Activated T-cell treated with anti-CD3 and anti-CD28 coated beads, Interleukin-2, amount 50 U/mL, for 24 hours (primary cell): ENCODE measurements around the gene UBE2S.
"Not testable (repeated sequence)": the region's sequence is repeated elsewhere in the genome, so short reads cannot be mapped to it uniquely, and the experiment has no call there.

ENCODE experiments used
- DNase-seq: peaks from one replicate; pipeline ENCODE4 v3.0.0-alpha.2; 2020
- H3K27ac Mint-ChIP-seq: 2 replicates; pipeline ENCODE4 v1.8.0; 2020; ENCODE audit warnings: mild to moderate bottlenecking, mixed read lengths
- H3K27me3 Mint-ChIP-seq: 2 replicates; pipeline ENCODE4 v1.8.0; 2020; ENCODE audit warnings: mixed read lengths
- H3K36me3 Mint-ChIP-seq: 2 replicates; pipeline ENCODE4 v1.8.0; 2020; ENCODE audit warnings: low read depth, mixed read lengths
- H3K4me1 Mint-ChIP-seq: 2 replicates; pipeline ENCODE4 v1.8.0; 2020; ENCODE audit warnings: low read depth, mixed read lengths
- H3K4me3 Mint-ChIP-seq: 2 replicates; pipeline ENCODE4 v1.8.0; 2020; ENCODE audit warnings: mild to moderate bottlenecking, moderate library complexity, mixed read lengths
- H3K9me3 Mint-ChIP-seq: 2 replicates; pipeline ENCODE4 v1.8.0; 2020; ENCODE audit warnings: mixed read lengths

Gene UBE2S

GRCh38 chr19:55407550-55407799 is at the start of gene UBE2S:
Gene UBE2S, minus strand, starts transcription at chr19:55407788. Its CDS starts 199 bp downstream, at chr19:55407589.
- Mint-ChIP-seq H3K4me1 (peaks cover 40% of the 10 kb centered on the region), H3K27ac (peak within 1 kb of the TSS; percentile 99)
- not testable (repeated sequence) for DNase-seq

GRCh38 chr19:55456347-55456746 is 48.8 kb upstream of the UBE2S start:
- Mint-ChIP-seq H3K4me3 (no peak overlapping the region), H3K27ac (no peak overlapping the region), H3K4me1 (peaks cover 22% of the 10 kb centered on the region), H3K27me3 (peaks cover 20% of the 10 kb centered on the region), H3K36me3 (peaks cover 25% of the 10 kb centered on the region), H3K9me3 (no peaks in the 10 kb centered on the region)
- no peak for DNase-seq

More at GRCh38 chr19:55407550-55407799, at the start of gene UBE2S:
- not testable (repeated sequence) for H3K27me3 Mint-ChIP-seq
- Mint-ChIP-seq H3K4me3 (peak within 1 kb of the TSS; percentile 92), H3K36me3 (peaks cover 55% of the 10 kb centered on the region), H3K9me3 (peaks cover 10% of the 10 kb centered on the region)

GRCh38 chr19:55455576-55456235 is 48.1 kb upstream of the UBE2S start:
- DNase-seq: no peak
- no peaks in the 10 kb centered on the region for H3K9me3 Mint-ChIP-seq
- H3K27me3 Mint-ChIP-seq: peaks cover 24% of the 10 kb centered on the region
- no peak overlapping the region for H3K27ac Mint-ChIP-seq
- H3K36me3 Mint-ChIP-seq: peaks cover 25% of the 10 kb centered on the region
- peaks cover 18% of the 10 kb centered on the region for H3K4me1 Mint-ChIP-seq
- no peak overlapping the region for H3K4me3 Mint-ChIP-seq

GRCh38 chr19:55454787-55455243 is 47.2 kb upstream of the UBE2S start:
- peaks cover 27% of the 10 kb centered on the region for H3K27me3 Mint-ChIP-seq
- H3K36me3 Mint-ChIP-seq: peaks cover 25% of the 10 kb centered on the region
- H3K4me3 Mint-ChIP-seq: no peak overlapping the region
- DNase-seq: peak; percentile 61
- H3K27ac Mint-ChIP-seq: no peak overlapping the region
- no peaks in the 10 kb centered on the region for H3K9me3 Mint-ChIP-seq
- peaks cover 10% of the 10 kb centered on the region for H3K4me1 Mint-ChIP-seq

- Mint-ChIP-seq H3K36me3 (peaks cover 25% of the 10 kb centered on the region), H3K27ac (no peak overlapping the region), H3K4me3 (no peak overlapping the region), H3K4me1 (peaks cover 10% of the 10 kb centered on the region), H3K9me3 (no peaks in the 10 kb centered on the region), H3K27me3 (peaks cover 27% of the 10 kb centered on the region)
- no peak for DNase-seq
Observed at GRCh38 chr19:55453511-55454260, 46.1 kb upstream of the UBE2S start.

- Mint-ChIP-seq H3K27me3 (peaks cover 27% of the 10 kb centered on the region), H3K27ac (no peak overlapping the region), H3K4me3 (peak overlapping the region; percentile 20), H3K4me1 (peaks cover 10% of the 10 kb centered on the region), H3K36me3 (peaks cover 25% of the 10 kb centered on the region), H3K9me3 (no peaks in the 10 kb centered on the region)
- peak; percentile 58 for DNase-seq
Observed at GRCh38 chr19:55452749-55453346, 45.3 kb upstream of the UBE2S start.

GRCh38 chr19:55451965-55452748 is 44.6 kb upstream of the UBE2S start:
- H3K27ac Mint-ChIP-seq: no peak overlapping the region
- DNase-seq: no peak

GRCh38 chr19:55451163-55451964 is 43.8 kb upstream of the UBE2S start:
- no peak overlapping the region for H3K27ac Mint-ChIP-seq
- no peaks in the 10 kb centered on the region for H3K9me3 Mint-ChIP-seq
- peak overlapping the region; percentile 57 for H3K4me3 Mint-ChIP-seq
- peaks cover 28% of the 10 kb centered on the region for H3K27me3 Mint-ChIP-seq
- no peak for DNase-seq
- peaks cover 23% of the 10 kb centered on the region for H3K36me3 Mint-ChIP-seq
- peaks cover 10% of the 10 kb centered on the region for H3K4me1 Mint-ChIP-seq

More at GRCh38 chr19:55451965-55452748, 44.6 kb upstream of the UBE2S start:
- Mint-ChIP-seq H3K27me3 (peaks cover 27% of the 10 kb centered on the region), H3K36me3 (peaks cover 25% of the 10 kb centered on the region), H3K4me3 (peak overlapping the region; percentile 3), H3K4me1 (peaks cover 10% of the 10 kb centered on the region), H3K9me3 (no peaks in the 10 kb centered on the region)

- Mint-ChIP-seq H3K36me3 (peaks cover 10% of the 10 kb centered on the region), H3K27ac (no peak overlapping the region), H3K4me3 (no peak overlapping the region), H3K27me3 (peaks cover 45% of the 10 kb centered on the region), H3K9me3 (no peaks in the 10 kb centered on the region), H3K4me1 (peaks cover 10% of the 10 kb centered on the region)
- DNase-seq: no peak
Observed at GRCh38 chr19:55449469-55449868, 41.9 kb upstream of the UBE2S start.

- peaks cover 48% of the 10 kb centered on the region for H3K27me3 Mint-ChIP-seq
- H3K27ac Mint-ChIP-seq, H3K9me3 Mint-ChIP-seq, DNase-seq, H3K4me3 Mint-ChIP-seq, H3K36me3 Mint-ChIP-seq, H3K4me1 Mint-ChIP-seq: not testable (repeated sequence)
Observed at GRCh38 chr19:55448175-55448490, 40.5 kb upstream of the UBE2S start.

GRCh38 chr19:55447421-55448174 is 40.0 kb upstream of the UBE2S start:
- H3K4me3 Mint-ChIP-seq: no peak overlapping the region
- H3K27ac Mint-ChIP-seq: no peak overlapping the region
- H3K36me3 Mint-ChIP-seq: no peaks in the 10 kb centered on the region
- no peak for DNase-seq
- H3K9me3 Mint-ChIP-seq: no peaks in the 10 kb centered on the region
- H3K27me3 Mint-ChIP-seq: peaks cover 51% of the 10 kb centered on the region
- peaks cover 6% of the 10 kb centered on the region for H3K4me1 Mint-ChIP-seq

GRCh38 chr19:55446060-55446459 is 38.5 kb upstream of the UBE2S start:
- no peak overlapping the region for H3K27ac Mint-ChIP-seq
- H3K4me1 Mint-ChIP-seq: peaks cover 10% of the 10 kb centered on the region
- peaks cover 55% of the 10 kb centered on the region for H3K27me3 Mint-ChIP-seq
- no peaks in the 10 kb centered on the region for H3K36me3 Mint-ChIP-seq
- H3K4me3 Mint-ChIP-seq: no peak overlapping the region
- DNase-seq: no peak
- H3K9me3 Mint-ChIP-seq: no peaks in the 10 kb centered on the region

- H3K27me3 Mint-ChIP-seq: peaks cover 60% of the 10 kb centered on the region
- peaks cover 14% of the 10 kb centered on the region for H3K4me1 Mint-ChIP-seq
- no peaks in the 10 kb centered on the region for H3K36me3 Mint-ChIP-seq
- H3K27ac Mint-ChIP-seq: no peak overlapping the region
- no peaks in the 10 kb centered on the region for H3K9me3 Mint-ChIP-seq
- DNase-seq: no peak
- no peak overlapping the region for H3K4me3 Mint-ChIP-seq
Observed at GRCh38 chr19:55444646-55445045, 37.1 kb upstream of the UBE2S start.
